ENCODE data around the gene FLVCR2. TPM values are rescaled to one million over a fixed set of nuclear protein-coding genes. Genes with fewer than 3 reads are reported as not detected.

The FLVCR2 gene
- total and polyA plus RNA-seq, 2 experiments from 2014 or later = 1.4 to 3.1 TPM

- peaks cover 14% of the 10 kb centered on the region for H3K9me3 Mint-ChIP-seq
- no peaks in the 10 kb centered on the region for H3F3A ChIP-seq (replicated peaks; ENCODE audit: low read depth)
- H2AFZ ChIP-seq = no peak overlapping the region
- H3K9me2 ChIP-seq (ENCODE audit: insufficient read depth) = no peaks in the 10 kb centered on the region
- no peak overlapping the region for H3K27ac ChIP-seq (ENCODE audit: low read depth)
- DNase-seq (ENCODE audit: low spot score) (peak; percentile 96), ATAC-seq (peak; percentile 99)
- H3K4me1 ChIP-seq (ENCODE audit: insufficient read depth) = peaks cover 6% of the 10 kb centered on the region; the same call in 1 of the 2 replicates
- H3K27me3 ChIP-seq (ENCODE audit: insufficient read depth) = no peaks in the 10 kb centered on the region
- TF ChIP-seq JUNB (IDR thresholded peaks at IDR 0.05; ENCODE audit: unreplicated experiment) = no peak
- TF ChIP-seq ZNF331 (CRISPR knock-in tag; IDR thresholded peaks at IDR 0.05; ENCODE audit: low read depth) = no peak
- TF ChIP-seq NANOG (IDR thresholded peaks at IDR 0.05; ENCODE audit: borderline replicate concordance) = no peak
- no peak for TF ChIP-seq EZH2phosphoT487 (IDR thresholded peaks at IDR 0.05; ENCODE audit: unreplicated experiment)
- TF ChIP-seq POLR2AphosphoS5 (IDR thresholded peaks at IDR 0.05; ENCODE audit: low read depth) = no peak
- no peak for TF ChIP-seq STAT1 (IDR thresholded peaks at IDR 0.05; ENCODE audit: unreplicated experiment)
- TF ChIP-seq EZH2 (IDR thresholded peaks at IDR 0.05; ENCODE audit: low read depth, unreplicated experiment) = no peak
- TF ChIP-seq, protein P1, sequence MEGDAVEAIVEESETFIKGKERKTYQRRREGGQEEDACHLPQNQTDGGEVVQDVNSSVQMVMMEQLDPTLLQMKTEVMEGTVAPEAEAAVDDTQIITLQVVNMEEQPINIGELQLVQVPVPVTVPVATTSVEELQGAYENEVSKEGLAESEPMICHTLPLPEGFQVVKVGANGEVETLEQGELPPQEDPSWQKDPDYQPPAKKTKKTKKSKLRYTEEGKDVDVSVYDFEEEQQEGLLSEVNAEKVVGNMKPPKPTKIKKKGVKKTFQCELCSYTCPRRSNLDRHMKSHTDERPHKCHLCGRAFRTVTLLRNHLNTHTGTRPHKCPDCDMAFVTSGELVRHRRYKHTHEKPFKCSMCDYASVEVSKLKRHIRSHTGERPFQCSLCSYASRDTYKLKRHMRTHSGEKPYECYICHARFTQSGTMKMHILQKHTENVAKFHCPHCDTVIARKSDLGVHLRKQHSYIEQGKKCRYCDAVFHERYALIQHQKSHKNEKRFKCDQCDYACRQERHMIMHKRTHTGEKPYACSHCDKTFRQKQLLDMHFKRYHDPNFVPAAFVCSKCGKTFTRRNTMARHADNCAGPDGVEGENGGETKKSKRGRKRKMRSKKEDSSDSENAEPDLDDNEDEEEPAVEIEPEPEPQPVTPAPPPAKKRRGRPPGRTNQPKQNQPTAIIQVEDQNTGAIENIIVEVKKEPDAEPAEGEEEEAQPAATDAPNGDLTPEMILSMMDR (conservative IDR thresholded peaks at IDR 0.05; ENCODE audit: low read depth in 2 of 2) = peak; percentile 79 to 97
- TF ChIP-seq ZNF462 (CRISPR knock-in tag; IDR thresholded peaks at IDR 0.05) = 0 out of 2 replicates have a peak, but pooled peaks have one; percentile 33
- TF ChIP-seq ZNF114 (CRISPR knock-in tag; IDR thresholded peaks at IDR 0.05) = no peak
- no peak for TF ChIP-seq REST (IDR thresholded peaks at IDR 0.05; ENCODE audit: unreplicated experiment)
- no peak for TF ChIP-seq ETS1 (IDR thresholded peaks at IDR 0.05)
- no peak for TF ChIP-seq CREB1 (CRISPR knock-in tag; IDR thresholded peaks at IDR 0.05; ENCODE audit: low read depth)
- H3K79me2 ChIP-seq (replicated peaks; ENCODE audit: insufficient read depth) = no peaks in the 10 kb centered on the region
- H4K20me1 ChIP-seq (replicated peaks; ENCODE audit: insufficient read depth) = no peaks in the 10 kb centered on the region
- H3K4me1 Mint-ChIP-seq = peaks cover 8% of the 10 kb centered on the region
- no peak overlapping the region for H3K4me3 Mint-ChIP-seq
- no peak overlapping the region for H3K27ac Mint-ChIP-seq
- H3K27me3 Mint-ChIP-seq (ENCODE audit: insufficient read depth, low read depth, poor library complexity) = peaks cover 7% of the 10 kb centered on the region
- no peaks in the 10 kb centered on the region for H3K36me3 Mint-ChIP-seq (ENCODE audit: low read depth)
- H3K36me3 ChIP-seq (ENCODE audit: insufficient read depth) = no peaks in the 10 kb centered on the region
- H3K4me2 ChIP-seq = no peak overlapping the region
- H3K4me3 ChIP-seq = no peak overlapping the region
Observed at GRCh38 chr14:75561013-75561432, 17.4 kb upstream of the FLVCR2 start.
